ENCODE data around the gene MESD.

GRCh38 chr15:80970658-80971057 lies 19.0 kb downstream of the MESD start:
- TF ChIP-seq CTCF (IDR thresholded peaks at IDR 0.05) (no peak), POLR2A (IDR thresholded peaks at IDR 0.05; ENCODE audit: low read depth) (no peak), POLR2AphosphoS5 (IDR thresholded peaks at IDR 0.05) (no peak), EP300 (IDR thresholded peaks at IDR 0.05) (no peak)

Measured in esophagus muscularis mucosa (tissue), 4 donors.